Left renal pelvis (tissue), 4 donors: Measurements from ENCODE around the gene NR1I2. TPM values are rescaled to one million over a fixed set of nuclear protein-coding genes. Genes with fewer than 3 reads are reported as not detected.
A peak's percentile ranks its signal among the peaks of the same experiment; 100 is the strongest.

Experiments
- DNase-seq, 4 donors: peaks; one replicate each; pipeline ENCODE4 v3.0.0-alpha.2; 2013; ENCODE audit warnings: low read depth in 4 of 4, low spot score in 3 of 4
- polyA plus RNA-seq, 4 donors: library from polyadenylated mRNA; unstranded; fragments of 120-200 nt; gene quantifications; one replicate each; pipeline ENCODE4 v1.2.1, GENCODE V29; 2013; ENCODE audit not compliant: insufficient read length in 4 of 4

Gene NR1I2
- polyA plus RNA-seq, 4 donors, result 0.18 to 1.1 (median 0.67) TPM

DNA sequence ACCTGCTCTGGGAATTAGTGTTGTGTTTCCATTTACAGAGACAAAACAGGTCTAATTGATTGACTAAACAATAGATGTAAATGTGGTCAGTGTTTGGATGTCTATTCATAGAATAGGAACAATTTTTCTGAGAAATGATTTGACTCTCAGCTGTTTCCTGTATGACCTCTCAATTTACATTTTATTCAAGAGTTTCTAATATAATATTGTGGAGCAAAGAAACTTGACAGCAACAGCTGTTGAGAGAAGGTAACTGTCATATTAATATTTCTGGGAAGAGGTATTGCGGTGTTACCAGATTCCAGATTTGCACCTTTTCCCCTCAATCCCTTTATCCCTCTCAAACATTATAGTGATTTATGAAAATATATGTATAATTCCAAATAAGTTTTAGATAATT lies 3.7 kb upstream of the NR1I2 start:
- no peak for DNase-seq

DNA sequence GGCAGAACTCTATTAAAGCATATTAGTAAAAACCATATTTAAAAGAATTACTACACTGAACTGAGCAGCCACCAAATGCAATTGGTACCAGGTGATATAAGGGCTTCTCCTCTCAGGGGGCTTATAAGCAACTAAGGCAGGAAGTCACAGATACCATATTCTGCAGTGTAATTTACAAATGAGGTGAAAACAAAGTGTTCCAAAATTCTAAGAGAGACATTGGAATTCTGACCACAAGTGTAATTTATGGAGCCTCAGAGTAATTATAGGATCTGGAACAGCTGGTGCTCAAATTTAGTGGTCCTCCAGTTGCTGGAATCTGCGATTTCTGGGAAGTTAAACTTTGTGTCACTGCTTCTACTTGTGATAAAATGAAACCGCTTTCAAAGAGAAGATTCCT lies 3.1 kb upstream of the NR1I2 start:
- peak in 1 of 4 donors; percentile 4 for DNase-seq

DNA sequence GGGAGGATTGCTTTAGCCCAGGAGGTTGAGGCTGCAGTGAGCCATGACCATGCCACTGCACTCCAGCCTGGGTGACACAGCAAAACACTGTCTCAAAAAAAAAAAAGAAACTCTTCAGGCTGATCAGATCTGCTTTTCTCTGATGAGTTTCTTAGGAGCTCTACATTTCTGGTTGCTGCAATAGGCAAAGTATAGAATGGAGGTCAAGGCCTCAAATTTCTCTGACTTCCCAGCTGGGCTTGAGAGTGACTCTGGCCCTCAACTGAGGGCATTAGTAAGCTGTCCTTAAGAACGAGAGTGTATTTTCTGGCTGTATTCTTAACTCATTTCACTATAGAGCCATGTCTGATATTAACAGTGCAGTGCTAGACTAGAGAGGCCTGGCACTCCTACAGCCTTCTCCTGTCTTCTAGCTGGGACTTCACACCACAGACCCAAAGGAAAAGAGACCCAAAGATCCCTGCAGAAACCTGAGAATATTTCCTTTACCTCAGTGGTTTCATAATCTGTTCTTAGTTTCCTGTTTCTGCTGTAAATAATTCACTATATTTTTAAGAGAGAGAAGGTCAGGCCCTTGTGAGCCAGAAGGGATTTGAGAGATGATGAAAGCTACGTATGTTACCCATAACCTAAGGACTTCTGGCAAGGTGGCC lies 2.0 kb upstream of the NR1I2 start:
- DNase-seq, result no peak

DNA sequence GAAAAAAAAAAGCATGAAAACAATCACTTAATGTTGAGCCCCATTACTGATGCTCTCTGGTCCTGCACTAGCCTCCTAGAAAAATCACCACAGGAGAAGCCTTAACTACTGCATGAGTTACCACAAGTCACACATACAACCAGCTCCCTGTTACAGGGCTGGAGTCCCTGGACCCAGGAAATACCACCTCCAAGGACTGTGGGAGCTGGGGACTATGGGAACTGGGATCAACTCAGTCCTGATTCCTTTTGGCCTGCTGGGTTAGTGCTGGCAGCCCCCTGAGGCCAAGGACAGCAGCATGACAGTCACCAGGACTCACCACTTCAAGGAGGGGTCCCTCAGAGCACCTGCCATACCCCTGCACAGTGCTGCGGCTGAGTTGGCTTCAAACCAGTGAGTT lies 559 bp downstream of the NR1I2 start:
- DNase-seq, result no peak

DNA sequence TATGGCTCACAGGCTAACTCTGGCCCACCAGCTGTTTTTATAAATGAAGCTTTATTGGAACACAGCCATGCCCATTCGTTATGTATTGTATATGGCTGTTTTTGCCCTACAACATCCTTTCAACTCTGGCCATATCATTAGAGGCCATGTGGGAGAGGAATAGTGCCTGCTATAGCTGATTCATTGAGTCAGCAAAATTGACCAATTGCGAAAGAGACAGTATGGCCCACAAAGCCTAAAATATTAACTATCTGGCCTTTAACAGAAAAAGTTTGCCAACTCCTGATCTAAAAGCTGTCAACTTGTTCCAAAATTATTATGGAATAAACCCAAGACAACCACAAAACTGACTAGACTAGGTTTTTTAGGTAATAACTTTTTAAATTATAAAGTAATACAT lies 1.4 kb downstream of the NR1I2 start:
- no peak for DNase-seq

DNA sequence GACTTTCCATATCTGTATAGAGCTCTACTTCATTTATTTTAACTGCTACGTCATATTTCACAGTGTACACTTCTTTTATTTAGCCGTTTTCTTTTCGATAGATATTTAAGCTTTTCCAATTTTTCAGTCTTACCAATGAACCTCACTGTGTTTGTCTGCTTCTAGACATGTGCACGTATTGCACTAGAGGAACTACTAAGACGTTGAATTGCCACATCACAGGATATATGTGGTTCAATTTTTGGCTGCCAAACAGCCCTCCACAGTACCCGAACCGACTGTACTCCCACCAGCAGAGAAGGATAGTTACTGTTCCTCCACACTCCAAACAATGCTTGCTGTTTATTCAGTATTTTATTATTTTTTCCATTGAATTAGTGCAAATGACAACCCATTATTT lies 2.0 kb downstream of the NR1I2 start:
- no peak for DNase-seq

DNA sequence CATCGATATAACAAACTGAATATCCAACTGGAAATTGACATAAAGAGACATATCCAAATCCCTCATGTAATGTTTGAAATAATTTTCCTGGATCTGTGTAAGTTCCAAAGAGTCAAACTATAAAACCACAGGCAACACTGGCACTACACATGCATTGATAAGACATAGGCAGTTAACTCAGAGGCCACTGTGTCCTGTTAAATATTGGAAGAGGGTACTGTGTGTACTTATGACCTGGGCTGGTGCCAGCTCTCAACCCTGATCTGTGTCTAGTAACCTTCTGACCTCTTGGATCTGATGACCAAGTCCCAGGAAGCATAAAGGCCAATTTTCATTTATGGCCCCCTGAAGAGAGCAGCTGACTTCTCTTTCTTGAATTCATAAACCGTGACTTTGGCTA lies 4.5 kb downstream of the NR1I2 start:
- no peak for DNase-seq

DNA sequence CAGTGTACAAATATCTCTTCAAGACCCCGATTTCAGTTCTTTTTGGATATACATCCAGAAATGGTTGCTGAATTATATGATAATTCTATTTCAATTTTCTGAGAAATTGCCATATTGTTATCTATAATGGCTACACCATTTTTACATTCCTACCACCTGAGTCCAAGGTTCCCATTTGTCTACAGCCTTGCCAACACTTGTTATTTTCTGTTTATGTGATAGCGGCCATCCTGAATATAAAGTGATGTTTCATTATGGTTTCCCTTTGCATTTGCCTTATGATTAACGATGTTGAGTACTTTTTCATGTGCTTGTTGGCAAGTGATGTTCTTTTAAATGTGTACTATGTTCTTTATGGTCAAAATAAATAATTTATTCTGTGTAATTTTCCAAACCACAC lies 8.5 kb downstream of the NR1I2 start:
- no peak for DNase-seq

DNA sequence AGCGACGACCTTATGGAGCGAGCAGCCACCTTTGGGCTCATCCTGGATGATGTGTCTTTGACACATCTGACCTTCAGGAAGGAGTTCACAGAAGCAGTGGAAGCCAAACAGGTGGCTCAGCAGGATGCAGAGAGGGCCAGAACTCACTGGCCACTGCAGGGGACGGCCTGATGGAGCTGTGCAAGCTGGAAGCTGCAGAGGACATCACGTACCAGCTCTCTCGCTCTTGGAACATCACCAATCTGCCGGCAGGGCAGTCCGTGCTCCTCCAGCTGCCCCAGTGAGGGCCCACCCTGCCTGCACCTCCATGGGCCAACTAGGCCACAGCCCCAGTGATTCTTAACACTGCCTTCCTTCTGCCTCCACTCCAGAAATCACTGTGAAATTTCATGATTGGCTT lies 10.4 kb downstream of the NR1I2 start:
- no peak for DNase-seq

DNA sequence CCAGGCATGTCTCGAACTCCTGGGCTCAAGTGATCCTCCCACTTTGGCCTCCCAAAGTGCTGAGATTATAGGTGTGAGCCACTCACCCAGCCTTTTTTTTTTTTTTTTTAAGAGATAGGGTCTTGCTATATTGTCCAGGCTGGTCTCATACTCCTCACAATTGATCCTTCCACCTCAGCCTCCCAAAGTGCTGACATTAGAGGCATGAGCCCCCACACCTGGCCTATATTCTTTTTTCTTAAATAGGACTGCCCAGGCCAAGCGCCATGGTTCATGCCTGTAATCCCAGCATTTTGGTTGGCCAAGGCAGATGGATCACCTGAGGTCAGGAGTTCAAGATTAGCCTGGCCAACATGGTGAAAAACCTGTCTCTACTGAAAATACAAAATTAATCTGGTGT lies 12.5 kb downstream of the NR1I2 start:
- no peak for DNase-seq

DNA sequence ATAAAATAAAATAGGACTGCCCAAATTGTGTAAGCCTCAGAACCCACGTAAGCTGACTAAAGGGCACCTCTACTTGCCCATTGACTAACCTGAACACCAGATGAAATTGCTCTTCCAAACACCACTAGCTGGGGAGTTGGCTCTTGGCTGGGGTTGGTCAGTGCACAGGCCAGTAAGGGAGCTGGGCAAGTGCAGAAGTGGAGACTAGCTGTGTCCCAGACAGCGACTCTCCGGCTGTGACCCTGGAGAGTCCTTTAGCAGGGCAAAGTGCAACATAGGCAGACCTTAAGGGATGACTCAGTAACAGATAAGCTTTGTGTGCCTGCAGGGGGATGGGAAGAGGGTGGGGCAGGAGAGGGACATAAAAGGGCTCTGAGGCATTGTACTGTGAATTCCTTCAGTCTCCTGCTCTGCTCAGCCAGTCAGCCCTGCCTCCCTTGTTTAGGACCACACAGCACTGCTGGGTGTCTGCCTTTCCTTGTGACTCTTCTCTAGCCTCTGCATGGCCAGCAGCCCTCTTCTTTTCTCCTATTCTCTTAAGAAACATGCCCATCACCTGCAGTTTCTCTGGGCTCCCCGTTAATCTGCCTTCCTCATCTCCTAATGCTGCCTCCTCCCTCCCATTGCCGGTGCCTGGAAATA lies 13.2 kb downstream of the NR1I2 start:
- no peak for DNase-seq

DNA sequence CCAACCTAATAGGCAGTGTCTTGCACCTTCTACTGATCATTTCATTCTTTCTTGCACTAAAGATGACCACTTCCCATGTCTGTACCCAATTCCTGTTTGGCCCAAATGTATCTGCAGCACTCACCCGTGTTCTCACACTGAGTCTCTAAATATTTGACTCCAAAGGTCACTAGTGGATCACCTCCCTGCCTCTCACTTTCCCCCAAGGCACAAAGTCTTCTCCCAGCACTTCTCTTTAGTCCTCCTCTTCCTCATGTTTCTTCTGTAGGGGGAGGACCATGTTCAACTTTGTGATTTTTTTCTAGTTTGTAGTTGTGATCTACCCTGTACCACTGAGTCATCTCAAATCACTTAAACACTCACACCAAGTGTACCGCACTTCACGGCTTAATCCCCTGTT lies 13.9 kb downstream of the NR1I2 start:
- no peak for DNase-seq

DNA sequence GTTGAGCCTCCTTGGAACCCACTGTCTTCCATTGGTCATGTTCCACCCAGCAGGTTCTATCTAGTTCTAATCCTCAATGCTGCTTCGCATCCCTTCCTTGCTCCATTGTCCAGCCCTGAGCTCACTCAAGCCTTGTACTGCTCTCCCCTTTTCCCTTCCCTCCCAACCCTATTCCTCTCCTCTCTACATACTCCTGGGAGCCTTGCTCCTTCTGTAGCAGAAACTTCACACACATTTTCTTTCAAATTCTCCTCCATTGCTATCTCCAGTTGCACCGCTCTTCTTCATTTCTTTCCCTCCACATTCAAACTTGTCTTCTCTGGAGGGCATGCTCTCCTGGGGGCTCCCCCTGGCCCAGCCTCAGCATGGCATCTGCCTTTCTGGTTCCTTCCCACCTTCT lies 14.5 kb downstream of the NR1I2 start:
- DNase-seq, result no peak

DNA sequence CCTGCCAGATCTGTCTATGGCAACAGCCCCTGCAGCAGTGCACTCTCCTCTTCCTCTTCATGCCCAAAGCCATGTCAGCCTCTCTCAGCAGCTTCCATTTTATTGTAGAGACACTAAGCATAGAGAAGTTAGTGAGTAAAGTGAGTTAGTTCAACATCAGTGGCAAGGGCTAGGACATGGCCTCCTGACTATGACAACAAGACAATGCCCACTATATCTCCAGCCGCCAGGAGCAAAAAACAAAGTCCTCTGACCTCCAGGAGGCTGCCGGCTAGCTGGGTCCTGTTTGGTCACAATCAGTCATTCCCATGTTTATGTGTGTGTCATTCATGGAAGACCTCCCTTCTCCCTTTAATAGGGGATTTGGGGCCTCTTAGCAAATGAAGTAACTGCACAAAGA lies 14.9 kb downstream of the NR1I2 start:
- DNase-seq, result no peak

DNA sequence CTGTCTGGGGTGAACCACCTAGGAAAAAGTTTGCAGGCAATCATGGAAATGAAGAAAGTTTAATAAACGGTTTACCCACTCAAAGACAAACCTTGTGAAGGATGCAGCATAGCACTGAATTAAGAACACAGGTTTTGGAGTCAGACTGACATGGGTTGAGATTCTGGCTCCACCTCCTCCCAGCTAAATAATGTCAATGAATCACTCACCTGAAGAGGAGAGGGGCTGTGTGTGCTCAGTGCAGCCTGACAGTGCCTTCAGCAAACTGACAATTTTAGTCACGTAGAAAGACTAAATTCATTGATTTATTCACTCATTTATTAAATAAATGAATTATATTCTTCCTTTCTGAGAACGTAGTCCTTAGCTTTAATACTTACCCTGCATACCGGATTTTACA lies 18.9 kb downstream of the NR1I2 start:
- DNase-seq, result no peak

DNA sequence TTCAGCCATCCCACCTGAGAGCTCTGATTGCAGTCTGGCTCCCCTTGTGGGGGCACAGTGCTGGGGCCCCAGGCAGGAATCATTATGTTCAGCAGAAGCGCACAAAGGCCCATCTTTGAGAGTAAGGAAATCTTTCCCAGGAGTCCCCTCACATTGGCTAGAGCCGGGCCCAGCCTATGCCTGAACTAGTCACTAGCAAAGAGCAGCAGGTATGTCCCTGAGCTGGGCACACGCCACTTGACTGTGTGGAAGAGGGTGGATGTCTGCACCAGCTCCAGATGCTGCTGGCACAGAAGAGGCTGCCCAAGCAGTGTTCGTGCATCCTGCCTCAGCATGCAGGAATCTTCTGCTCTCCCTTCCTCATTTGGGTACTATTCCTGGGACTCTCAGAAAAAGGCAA lies 26.3 kb downstream of the NR1I2 start:
- no peak for DNase-seq

DNA sequence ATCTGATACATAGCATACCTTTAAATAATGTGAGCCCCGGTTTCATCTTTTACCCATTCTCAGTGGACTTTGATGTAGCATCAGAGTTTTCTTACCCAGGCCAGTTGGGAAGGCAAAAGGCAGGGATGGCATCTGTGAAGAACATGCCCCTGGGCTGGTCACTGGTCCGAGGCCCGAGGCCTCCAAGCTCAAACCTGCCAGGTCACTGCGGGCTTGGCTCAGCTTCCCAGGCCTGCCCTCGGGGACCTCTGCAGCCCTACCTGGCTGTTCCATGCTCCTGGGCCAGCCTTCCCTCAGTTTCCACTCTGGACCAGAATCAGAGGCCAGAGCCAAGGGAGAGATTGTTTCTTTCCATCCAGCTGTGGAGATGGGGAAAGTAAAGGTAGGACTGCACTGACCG lies 26.9 kb downstream of the NR1I2 start:
- DNase-seq, result no peak

DNA sequence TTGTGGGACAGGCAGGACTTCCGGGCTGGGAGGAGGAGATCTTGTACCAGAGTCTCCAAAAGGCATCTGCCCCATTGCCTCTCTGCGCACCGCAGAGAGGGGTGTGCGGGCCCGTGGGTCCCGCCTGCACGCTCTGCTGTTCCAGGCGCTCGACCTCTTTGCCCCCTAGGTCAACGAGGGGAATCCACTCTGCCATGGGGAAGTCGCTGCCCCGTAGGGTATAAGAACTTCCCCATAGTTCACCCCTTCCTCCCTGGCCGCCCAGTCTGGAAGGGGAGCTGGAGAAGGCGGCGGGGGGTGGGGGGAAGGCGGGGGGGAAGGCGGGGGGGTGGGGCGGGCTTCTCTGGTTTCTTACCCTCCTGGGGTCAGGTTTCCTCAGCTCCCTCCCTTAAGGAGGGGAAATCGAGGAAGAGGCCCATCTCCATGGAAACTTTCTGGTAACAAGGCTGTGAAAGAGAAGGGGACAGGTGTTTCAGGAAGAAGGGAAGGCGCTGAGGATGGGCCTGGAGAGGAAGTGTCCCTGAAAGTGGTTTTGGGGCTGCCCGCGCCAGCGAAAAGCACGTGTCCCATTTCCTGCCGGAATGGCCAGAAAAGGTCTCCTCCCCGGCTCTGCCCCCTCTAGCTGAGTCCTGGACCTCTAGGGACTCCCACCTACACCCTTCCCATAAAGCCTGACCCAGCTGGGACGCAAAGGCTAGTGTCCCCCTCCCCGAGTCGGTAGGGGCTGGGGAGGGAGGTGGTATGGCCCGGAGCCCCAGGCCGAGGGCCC lies 27.5 kb downstream of the NR1I2 start:
- DNase-seq, result no peak

DNA sequence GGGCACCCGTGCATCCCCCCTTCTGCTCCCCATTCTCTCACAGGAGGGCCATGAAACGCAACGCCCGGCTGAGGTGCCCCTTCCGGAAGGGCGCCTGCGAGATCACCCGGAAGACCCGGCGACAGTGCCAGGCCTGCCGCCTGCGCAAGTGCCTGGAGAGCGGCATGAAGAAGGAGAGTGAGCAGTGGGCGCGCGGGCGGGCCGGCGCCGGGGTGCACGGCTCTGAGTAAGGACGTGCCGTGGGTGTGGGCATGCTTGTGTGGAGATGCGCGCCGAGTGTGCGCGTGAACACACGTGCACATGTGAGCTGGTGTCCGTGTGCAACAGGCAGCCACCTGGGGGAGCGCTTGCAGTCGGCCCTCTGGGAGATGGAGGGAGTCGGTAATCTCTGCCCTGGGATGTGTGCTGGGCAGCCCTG lies 28.1 kb downstream of the NR1I2 start:
- DNase-seq, result peak in 1 of 4 donors; percentile 10

DNA sequence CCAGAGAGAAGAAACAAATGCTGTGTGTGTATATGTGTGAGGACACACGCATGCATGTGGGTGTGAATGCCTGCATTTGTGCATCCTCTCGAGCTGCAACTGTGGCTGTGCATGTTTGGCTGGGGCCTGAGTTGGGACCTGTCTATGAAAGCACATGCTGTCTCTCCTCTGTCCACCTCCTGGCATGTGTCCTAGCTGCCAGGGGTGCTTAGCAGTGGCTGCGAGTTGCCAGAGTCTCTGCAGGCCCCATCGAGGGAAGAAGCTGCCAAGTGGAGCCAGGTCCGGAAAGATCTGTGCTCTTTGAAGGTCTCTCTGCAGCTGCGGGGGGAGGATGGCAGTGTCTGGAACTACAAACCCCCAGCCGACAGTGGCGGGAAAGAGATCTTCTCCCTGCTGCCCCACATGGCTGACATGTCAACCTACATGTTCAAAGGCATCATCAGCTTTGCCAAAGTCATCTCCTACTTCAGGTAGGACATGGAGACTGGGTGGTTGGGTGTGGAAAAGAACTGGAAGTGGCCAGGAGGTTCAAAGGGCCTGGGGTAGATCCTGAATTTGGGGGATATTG lies 30.7 kb downstream of the NR1I2 start:
- DNase-seq, result no peak

DNA sequence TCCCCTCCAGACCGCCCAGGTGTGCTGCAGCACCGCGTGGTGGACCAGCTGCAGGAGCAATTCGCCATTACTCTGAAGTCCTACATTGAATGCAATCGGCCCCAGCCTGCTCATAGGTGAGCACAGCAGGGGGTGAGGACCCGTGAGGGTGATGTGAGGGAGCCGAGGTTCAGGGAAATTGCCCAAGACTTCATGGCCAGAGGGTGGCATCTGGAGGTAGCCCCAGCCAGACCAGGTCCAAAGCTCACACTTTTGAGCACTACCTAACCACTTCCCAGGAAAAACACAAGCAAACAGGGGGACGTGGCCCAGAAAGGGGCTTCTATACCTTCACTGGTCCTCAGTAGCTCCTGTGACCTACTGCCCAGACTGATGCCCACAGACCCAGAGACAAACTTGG lies 33.8 kb downstream of the NR1I2 start:
- no peak for DNase-seq

DNA sequence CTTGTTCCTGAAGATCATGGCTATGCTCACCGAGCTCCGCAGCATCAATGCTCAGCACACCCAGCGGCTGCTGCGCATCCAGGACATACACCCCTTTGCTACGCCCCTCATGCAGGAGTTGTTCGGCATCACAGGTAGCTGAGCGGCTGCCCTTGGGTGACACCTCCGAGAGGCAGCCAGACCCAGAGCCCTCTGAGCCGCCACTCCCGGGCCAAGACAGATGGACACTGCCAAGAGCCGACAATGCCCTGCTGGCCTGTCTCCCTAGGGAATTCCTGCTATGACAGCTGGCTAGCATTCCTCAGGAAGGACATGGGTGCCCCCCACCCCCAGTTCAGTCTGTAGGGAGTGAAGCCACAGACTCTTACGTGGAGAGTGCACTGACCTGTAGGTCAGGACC lies 35.2 kb downstream of the NR1I2 start:
- DNase-seq, result no peak
